Pons (tissue), 1 donor: Measurements from ENCODE around the gene BRICD5.
"Not testable (repeated sequence)": the region's sequence is repeated elsewhere in the genome, so short reads cannot be mapped to it uniquely, and the experiment has no call there.

Experiments used
- DNase-seq: peaks from one replicate; pipeline ENCODE4 v3.0.0-alpha.2; 2016; ENCODE audit warnings: low spot score

The BRICD5 gene

DNA sequence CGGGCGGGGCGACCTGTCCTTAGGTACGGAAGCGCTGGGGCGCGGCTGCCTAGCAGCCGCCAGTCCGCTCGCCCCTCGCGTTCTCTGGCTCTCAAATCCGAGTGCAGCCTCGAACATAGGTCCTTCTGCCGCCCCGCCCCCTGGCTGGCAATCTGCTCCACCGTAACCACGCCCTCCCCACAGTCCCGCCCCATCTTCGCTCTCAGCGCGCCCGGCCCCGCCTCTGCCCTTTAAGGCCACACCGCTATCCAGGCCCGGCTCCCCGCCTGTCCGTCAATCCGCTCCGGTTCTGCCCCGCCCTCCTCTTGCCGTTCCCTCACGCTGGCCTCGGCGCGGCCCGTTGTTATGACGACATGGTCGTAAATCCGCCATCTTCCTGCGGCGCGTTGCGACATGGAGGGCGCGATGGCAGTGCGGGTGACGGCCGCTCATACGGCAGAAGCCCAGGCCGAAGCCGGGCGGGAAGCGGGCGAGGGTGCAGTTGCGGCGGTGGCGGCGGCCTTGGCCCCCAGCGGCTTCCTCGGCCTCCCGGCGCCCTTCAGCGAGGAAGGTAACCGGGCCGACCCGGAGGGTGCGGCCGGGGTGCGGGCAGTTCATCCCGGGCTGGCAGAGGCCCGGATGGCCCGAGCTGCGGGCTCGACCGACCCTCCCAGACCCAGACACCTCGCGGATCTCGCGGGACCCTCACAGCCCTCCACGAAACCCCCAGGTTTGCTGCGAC lies 12.7 kb upstream of the BRICD5 start, which contains the start of gene E4F1:
Gene E4F1, plus strand, starts transcription at position 371 of the 721 bp plus-strand sequence. Its CDS starts 23 bp downstream, at position 394.
- peak; percentile 97 for DNase-seq

DNA sequence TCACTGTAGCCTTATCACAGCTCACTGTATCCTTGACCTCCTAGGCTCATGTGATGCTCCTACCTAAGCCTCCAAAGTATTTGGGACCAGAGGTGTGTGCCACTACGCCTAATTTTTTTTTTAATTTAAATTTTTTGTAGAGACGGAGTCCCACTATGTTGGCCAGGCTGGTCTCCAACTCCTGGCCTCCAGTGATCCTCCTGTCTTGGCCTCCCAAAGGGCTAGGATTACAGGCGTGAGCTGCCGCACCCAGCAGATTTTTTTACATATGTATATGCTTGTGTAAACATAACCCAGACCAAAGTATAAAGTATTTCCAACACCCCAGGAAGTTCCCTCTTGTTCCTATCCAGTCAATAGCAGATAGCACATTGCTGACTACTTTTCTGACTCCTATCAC lies 5.7 kb upstream of the BRICD5 start:
- no peak for DNase-seq

DNA sequence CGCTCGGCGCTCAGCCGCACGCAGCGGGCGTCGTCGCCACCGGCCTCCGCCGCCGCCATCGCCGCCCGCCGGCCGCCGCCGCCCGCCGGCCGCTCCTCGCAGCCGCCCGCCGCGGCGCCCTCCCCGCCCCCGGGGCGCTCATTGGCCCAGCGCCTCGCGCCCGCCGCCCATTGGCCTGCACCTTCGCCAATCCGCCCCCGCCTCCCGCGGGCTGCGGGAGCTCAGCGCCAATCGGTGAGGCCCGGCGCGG lies 4.0 kb upstream of the BRICD5 start, which contains the start of gene PGP:
Gene PGP, minus strand, starts transcription at position 122 of the 250 bp plus-strand sequence. Its CDS starts 63 bp downstream, at position 59.
- no peak for DNase-seq

DNA sequence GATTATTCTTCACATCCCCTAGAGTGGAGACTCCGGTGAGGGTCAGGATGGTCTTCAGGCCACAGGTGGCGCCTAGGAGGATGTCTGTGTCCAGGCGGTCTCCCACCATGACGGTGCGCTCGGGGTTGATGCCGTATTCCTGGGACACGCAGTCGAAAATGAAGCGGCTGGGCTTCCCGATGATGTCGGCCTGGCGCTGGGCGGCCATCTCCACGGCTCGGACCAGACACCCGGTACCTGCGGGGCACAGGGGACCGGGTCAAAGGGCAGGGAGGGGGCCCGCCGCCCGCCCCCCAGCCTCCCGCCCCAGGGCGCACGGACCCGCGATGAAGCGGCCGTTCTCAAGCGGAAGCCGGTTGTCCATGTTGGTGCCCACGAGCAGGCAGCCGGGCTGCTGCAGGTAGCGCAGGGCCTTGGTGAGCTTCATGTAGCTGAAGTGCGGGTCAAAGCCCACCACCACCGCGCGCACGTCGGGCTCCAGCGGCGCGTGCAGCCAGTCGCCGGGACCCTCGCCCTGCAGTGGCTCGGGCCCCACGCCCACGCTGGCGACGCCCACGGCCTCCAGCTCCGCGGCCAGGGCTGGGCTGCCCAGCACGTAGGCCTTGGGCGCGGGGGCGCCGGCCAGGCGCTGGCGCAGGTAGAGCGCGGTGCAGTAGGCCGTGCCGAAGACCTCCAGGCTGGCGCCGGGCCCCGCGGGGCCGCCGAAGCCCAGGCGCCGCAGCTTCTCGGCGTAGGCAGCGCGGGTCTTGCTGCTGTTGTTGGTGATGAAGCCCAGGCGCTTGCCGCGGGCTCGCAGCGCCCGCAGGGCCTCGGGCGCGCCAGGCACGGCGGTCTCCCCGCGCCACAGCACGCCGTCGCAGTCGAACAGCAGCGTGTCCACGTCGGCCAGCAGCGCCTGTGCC lies 3.4 kb upstream of the BRICD5 start:
- DNase-seq, result no peak

- no peak for DNase-seq
Observed at GRCh38 chr16:2212362-2213324, 2.0 kb upstream of the BRICD5 start.

DNA sequence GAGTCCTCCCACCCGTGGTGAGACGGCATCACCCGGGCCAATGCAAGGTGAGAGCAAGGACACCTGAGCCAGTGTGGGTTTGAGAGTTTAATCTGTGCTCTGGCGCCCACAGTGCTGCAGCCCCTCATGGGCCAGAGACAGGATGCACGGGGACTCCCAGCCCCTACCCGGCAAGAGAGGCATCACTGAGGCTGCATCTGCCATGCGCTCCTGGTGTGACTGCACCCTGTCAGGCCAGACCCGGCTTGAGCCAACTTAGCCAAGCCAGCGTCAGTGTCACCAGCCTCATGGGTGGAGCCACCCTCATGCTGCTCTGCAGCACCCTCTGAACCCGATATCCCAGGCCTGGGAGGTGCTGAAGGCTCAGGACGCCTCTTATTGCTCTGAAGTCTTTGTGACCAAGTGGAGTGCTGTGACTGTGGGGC lies 1.3 kb upstream of the BRICD5 start:
- no peak for DNase-seq

DNA sequence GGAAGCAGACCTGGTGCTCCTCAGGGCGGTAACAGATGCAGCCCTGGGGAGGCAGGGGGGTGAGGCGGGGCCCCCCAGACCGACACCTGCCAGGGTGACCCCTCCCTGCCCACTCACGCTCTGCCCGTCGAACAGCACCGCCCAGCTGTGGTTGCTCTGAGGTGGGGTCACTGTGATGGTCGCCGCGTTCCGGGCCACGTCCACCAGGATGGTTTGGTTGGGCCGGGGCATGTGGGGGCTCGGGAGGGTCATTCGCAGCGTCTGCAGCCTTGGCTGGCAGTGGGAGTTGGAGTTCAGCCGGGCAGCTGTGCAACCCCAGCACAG lies 692 bp downstream of the BRICD5 start:
- no peak for DNase-seq

DNA sequence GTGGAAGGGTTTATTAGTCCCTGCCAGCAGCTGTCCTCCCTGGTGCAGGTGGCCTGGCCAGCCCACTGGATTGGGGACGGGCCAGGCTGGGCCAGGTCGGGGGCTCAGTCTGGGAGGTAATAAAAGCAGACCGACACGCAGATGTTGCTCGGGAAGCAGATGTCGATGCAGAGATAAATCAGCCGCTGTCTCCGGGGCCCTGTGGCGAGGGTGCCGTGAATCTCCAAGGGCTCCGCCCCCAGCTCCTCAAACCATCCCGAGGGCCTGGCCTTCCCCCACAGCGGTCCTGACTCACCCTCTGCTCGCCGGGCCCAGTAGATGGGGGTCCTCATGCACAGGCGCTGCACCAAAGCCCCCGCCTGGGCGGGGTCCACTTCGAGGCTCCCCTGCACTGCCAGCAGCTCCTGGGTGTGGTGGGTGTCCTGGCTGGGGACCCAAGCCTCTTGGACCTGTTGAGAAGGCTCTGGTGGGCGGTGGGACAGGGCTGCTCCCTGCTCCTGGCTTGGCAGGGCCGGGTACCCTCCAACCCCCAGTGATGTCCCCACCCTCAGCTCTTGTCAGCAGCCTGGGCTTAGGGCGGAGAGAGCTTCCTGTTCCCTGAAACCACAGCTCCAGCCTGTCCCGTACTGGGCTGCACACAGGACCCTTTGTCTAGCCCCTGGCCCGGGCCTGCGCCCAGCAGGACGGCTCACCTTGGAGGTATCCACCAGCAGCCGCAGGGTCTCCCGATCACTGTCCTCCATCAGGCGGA lies 1.2 kb downstream of the BRICD5 start:
- DNase-seq, result no peak

GRCh38 chr16:2208772-2209171 lies 1.9 kb downstream of the BRICD5 start:
- no peak for DNase-seq

DNA sequence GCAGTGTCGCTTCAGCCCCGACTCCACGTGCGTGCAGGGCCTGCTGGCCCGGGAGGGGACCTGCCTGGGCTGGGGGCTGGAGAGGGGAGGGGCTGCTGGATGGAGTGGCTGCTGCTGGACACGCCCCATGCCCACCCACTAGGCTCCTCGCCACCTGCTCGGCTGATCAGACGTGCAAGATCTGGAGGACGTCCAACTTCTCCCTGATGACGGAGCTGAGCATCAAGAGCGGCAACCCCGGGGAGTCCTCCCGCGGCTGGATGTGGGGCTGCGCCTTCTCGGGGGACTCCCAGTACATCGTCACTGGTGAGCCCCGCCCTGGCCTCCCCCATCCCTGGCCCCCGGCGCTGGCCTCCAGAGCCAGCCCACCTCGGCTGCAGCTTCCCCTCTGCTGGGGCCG lies 2.4 kb downstream of the BRICD5 start:
- no peak for DNase-seq

DNA sequence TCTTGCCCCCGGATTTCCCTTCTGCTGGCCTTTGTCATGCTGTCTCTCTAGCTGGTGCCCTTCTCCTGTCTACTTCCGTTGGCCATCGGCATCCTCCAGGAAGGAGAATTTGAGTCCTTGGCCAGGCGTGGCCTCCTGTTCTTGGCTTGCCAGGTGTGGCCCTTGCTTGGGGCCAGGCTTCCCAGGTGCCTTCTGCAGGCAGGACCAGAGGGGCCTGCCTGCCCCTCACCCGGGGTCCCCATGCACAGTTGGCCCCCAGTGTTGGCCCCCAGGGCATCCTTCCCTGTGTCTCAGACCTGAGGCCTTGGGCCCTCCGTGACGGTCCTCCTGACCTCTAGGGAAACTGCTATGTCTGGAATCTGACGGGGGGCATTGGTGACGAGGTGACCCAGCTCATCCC lies 2.8 kb downstream of the BRICD5 start:
- no peak for DNase-seq

DNA sequence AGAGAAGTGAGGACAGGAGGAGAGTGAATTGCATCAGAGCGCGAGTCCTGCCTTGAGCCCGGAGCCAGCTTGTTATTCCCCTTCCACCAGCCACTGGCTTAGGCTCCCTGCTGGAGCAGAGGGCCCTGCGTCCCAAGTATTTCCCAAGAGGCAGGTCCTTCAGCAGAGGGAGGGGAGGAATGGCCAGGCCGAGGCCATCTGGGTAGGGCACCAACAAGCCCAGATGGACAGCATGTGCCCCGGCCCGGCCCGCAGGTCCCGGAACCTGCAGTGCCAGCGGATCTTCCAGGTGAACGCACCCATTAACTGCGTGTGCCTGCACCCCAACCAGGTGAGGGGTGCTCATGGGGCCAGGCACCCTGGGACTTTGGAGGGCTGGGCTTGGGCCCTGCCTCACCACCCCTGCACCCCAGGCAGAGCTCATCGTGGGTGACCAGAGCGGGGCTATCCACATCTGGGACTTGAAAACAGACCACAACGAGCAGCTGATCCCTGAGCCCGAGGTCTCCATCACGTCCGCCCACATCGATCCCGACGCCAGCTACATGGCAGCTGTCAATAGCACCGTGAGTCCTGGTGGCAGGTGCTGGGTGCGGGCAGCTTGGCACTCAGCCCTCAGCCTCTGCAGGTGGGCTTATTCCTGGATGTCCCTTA lies 3.8 kb downstream of the BRICD5 start:
- DNase-seq, result no peak

- no peak for DNase-seq
Observed at GRCh38 chr16:2206420-2206779, 4.3 kb downstream of the BRICD5 start.

DNA sequence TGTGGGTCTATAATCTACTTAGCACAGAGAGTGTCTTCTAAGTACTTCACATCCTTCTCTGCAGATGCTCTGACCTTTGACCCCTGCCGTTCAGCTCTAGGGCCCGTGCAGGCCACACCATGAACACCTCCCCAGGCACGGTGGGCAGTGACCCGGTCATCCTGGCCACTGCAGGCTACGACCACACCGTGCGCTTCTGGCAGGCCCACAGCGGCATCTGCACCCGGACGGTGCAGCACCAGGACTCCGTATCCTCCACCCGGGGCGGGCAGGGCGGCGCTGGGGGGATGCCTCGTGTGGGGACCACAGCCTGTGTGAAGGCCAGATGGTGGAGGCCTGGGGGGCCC lies 4.7 kb downstream of the BRICD5 start:
- no peak for DNase-seq

DNA sequence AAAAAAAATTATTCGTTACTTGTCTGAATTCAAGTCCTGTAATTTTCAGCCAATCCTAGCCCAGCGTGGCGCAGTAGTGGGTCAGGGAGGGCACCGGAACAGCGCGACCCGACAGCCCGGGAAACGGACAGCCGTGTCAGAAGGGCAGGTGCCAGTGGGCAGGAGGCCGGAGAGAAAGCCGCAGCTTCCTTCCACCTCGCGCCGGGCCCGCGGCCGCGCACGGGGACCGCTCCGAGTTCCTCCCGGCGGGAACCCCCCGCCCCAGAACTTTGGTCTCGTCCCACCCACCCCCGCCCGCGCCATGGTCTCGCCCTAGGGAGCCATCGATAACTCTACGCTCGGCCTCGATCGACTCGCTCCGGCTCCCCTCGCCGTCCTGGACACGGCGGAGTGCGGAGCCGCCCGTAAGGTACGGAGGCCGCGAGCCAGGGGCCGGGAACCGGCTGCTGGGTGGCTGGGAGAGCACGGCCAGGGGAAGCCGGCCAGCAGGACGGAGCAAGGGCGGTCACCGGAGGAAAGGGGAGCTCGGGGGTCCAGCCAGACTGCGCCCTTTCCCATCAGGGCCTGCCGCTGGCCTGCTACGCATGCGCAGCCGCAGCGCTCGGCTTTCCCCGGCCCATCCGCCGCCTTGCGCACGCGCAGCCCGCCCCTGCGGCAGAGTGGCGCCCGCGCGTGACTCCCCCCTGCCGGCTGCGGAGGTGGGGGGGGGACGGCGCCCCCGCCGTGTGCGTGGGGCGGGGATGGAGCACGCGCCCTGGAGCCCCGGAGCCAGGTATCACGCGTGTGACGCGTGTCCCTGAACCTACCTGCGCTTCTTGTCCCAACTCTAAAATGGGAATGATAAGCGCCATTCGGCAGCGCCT lies 5.3 kb downstream of the BRICD5 start, which contains the start of gene MLST8:
Gene MLST8, plus strand, starts transcription at position 351 of the 863 bp plus-strand sequence. CDS start 632 bp downstream, outside the sequence.
- peak; percentile 78 for DNase-seq

DNA sequence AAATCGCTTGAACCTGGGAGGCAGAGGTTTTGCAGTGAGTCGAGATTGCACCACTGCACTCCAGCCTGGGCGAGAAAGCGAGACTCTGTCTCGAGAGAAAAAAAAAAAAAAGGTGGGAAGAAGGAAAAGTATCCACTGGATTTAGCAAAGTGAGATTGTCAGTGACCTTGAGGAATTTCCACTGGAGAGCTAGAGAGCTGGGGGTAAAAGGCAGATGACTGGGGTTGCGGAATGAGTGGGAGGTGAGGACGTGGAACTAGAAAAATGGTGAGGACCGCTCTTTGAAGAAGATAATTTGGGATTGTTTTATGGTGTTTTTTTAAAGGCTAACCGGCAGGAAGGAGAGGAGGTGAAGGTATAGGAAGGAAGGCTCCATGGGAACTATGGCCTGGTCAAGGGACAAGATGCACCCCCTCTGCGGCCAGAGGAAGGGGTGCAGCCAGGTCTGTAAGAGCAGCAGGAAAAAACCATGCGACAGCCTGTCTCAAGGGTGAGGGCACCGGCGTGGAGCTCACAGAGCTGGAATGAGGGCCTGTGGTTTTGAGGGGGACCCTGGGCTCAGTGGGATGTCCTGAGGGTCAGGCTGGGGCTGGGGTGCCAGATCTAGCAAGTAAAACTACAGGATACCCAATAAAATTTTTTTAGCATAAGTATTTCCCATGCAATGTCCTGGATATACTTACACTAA lies 6.1 kb downstream of the BRICD5 start:
- no peak for DNase-seq

- not testable (repeated sequence) for DNase-seq
Observed at GRCh38 chr16:2203119-2203688, 7.5 kb downstream of the BRICD5 start.

- DNase-seq, result no peak
Observed at GRCh38 chr16:2200313-2200712, 10.3 kb downstream of the BRICD5 start.

DNA sequence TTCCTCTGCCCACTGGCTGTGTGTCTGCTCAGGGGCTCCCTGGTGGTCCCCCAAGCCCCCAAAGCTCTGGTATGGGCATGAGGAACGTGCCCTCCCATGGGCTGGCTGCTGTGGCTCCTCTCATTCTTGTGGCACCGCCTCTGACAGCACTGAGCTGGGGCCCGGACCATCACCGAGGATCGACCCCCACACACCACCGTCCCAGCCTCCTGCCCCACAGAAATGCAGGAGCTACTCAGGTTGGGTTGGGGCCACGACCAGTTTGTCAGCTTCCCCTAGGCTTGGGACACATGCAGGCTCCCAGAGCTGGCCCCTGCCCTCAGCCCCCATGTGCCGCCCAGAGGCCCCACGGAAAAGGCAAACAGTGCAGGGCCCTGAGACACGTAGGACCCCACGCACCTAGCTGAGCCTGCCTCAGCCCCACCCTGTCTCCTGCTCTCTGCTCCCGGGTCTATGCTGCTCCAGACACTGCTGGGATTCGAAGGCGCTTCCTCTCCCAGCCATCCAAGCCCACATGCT lies 11.0 kb downstream of the BRICD5 start:
- no peak for DNase-seq
